GM12874 (cell line): ENCODE data around the gene MORF4L1.

Experiments
- CTCF ChIP-seq: IDR thresholded peaks from 2 replicates; pipeline ENCODE4 v1.5.1; 2011; ENCODE audit warnings: low read depth, mild to moderate bottlenecking, control low read depth, low read length, moderate library complexity; ENCODE audit not compliant: insufficient read depth

Gene MORF4L1

GRCh38 chr15:78914027-78914764 lies 41.5 kb downstream of the MORF4L1 start:
- TF ChIP-seq CTCF, result peak; percentile 14; the same call in 1 of the 2 replicates

GRCh38 chr15:78915341-78916087 lies 42.8 kb downstream of the MORF4L1 start:
- TF ChIP-seq CTCF, result no peak

GRCh38 chr15:78916088-78916487 lies 43.4 kb downstream of the MORF4L1 start:
- no peak for TF ChIP-seq CTCF

- TF ChIP-seq CTCF, result no peak
Measured at GRCh38 chr15:78917888-78918287, 45.2 kb downstream of the MORF4L1 start.

- TF ChIP-seq CTCF, result no peak
Measured at GRCh38 chr15:78921517-78921916, 48.8 kb downstream of the MORF4L1 start.

- no peak for TF ChIP-seq CTCF
Measured at GRCh38 chr15:78921940-78922339, 49.2 kb downstream of the MORF4L1 start.

- TF ChIP-seq CTCF, result no peak
Measured at GRCh38 chr15:78922527-78922926, 49.8 kb downstream of the MORF4L1 start.
